ENCODE measurements around the gene PRRC1.

DNA sequence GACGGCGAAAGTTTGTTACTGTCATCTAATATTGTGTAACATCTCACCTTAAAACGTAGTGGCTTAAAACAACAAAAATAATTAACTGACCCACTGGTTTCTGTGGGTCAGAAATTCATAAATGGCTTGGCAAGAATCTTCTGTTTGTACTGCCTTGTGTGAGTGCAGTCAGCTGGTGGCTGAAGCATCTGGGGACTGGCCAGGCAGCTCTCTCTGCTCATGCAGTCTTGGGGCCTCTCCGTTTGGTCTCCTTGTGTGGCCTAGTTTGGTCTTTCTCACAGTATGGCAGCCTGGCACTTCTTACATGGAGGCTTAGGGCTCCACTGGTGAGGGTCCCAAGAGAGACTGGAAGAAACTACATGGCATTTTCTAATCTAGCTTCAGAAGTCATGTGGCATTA lies 82.4 kb downstream of the PRRC1 start:
- TF ChIP-seq ZFP37 (tag by site-specific recombination; IDR thresholded peaks at IDR 0.05) = no peak
- no peak for TF ChIP-seq ZEB2 (tag by site-specific recombination; IDR thresholded peaks at IDR 0.05)
- no peak for TF ChIP-seq REST (tag by site-specific recombination; IDR thresholded peaks at IDR 0.05)
- TF ChIP-seq ZNF549 (tag by site-specific recombination; IDR thresholded peaks at IDR 0.05) = no peak
- no peak for TF ChIP-seq CTCF (tag by site-specific recombination; IDR thresholded peaks at IDR 0.05)
- no peak for TF ChIP-seq MZF1 (tag by site-specific recombination; IDR thresholded peaks at IDR 0.05; ENCODE audit: borderline replicate concordance)
- TF ChIP-seq, protein P1, sequence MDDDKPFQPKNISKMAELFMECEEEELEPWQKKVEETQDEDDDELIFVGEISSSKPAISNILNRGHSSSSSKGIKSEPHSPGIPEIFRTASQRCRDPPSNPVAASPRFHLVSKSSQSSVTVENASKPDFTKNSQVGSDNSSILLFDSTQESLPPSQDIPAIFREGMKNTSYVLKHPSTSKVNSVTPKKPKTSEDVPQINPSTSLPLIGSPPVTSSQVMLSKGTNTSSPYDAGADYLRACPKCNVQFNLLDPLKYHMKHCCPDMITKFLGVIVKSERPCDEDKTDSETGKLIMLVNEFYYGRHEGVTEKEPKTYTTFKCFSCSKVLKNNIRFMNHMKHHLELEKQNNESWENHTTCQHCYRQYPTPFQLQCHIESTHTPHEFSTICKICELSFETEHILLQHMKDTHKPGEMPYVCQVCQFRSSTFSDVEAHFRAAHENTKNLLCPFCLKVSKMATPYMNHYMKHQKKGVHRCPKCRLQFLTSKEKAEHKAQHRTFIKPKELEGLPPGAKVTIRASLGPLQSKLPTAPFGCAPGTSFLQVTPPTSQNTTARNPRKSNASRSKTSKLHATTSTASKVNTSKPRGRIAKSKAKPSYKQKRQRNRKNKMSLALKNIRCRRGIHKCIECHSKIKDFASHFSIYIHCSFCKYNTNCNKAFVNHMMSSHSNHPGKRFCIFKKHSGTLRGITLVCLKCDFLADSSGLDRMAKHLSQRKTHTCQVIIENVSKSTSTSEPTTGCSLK (tag by site-specific recombination; IDR thresholded peaks at IDR 0.05) = no peak
- no peak for TF ChIP-seq ZNF362 (tag by site-specific recombination; IDR thresholded peaks at IDR 0.05)
- TF ChIP-seq SETDB1 (IDR thresholded peaks at IDR 0.05; ENCODE audit: insufficient read length, low read length) = no peak
- no peak for TF ChIP-seq ZNF398 (tag by site-specific recombination; IDR thresholded peaks at IDR 0.05)
- no peak for TF ChIP-seq ZNF785 (tag by site-specific recombination; IDR thresholded peaks at IDR 0.05)
- no peak for TF ChIP-seq ZNF610 (tag by site-specific recombination; IDR thresholded peaks at IDR 0.05; ENCODE audit: borderline replicate concordance)
- TF ChIP-seq SCRT2 (tag by site-specific recombination; IDR thresholded peaks at IDR 0.05) = no peak
